Measurements from ENCODE around the gene IL1R2.

The IL1R2 gene

DNA sequence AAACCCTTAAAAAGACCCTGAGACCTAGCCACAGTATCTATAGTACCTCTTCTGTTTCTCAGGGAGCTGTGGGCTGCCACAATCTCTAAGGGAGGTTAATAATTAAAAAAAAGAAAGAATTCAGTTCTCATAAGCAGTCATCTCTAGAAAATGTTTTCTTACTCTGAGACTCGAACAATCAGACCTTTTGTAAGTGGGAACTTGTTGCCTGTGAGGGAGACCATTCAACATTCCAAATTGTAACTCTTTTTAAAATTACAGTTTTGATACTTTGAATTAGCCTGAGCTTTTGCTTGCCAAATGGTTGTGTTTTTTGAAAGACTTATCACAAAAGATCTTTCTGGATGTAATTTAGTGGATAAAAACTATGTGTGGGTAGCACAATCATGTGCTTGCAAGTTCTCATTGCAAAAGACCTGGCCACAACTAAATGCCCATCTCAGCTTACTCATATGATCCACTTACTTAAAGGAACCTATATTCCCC lies 33.3 kb downstream of the IL1R2 start (continued):
- no peak for TF ChIP-seq PBX3 (CRISPR knock-in tag; IDR thresholded peaks at IDR 0.05)
- no peak for TF ChIP-seq ZNF639 (tag by site-specific recombination; IDR thresholded peaks at IDR 0.05)
- TF ChIP-seq, protein P1, sequence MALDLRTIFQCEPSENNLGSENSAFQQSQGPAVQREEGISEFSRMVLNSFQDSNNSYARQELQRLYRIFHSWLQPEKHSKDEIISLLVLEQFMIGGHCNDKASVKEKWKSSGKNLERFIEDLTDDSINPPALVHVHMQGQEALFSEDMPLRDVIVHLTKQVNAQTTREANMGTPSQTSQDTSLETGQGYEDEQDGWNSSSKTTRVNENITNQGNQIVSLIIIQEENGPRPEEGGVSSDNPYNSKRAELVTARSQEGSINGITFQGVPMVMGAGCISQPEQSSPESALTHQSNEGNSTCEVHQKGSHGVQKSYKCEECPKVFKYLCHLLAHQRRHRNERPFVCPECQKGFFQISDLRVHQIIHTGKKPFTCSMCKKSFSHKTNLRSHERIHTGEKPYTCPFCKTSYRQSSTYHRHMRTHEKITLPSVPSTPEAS (tag by site-specific recombination; IDR thresholded peaks at IDR 0.05) = no peak
- TF ChIP-seq ZNF692 (tag by site-specific recombination; IDR thresholded peaks at IDR 0.05) = no peak
- no peak for TF ChIP-seq KLF7 (tag by site-specific recombination; IDR thresholded peaks at IDR 0.05; ENCODE audit: borderline replicate concordance)
- no peak for TF ChIP-seq YY1 (tag by site-specific recombination; IDR thresholded peaks at IDR 0.05)
- no peak for TF ChIP-seq ZNF768 (tag by site-specific recombination; IDR thresholded peaks at IDR 0.05)
- no peak for TF ChIP-seq REPIN1 (tag by site-specific recombination; IDR thresholded peaks at IDR 0.05; ENCODE audit: low read depth)
- TF ChIP-seq ZNF175 (tag by site-specific recombination; IDR thresholded peaks at IDR 0.05) = no peak

DNA sequence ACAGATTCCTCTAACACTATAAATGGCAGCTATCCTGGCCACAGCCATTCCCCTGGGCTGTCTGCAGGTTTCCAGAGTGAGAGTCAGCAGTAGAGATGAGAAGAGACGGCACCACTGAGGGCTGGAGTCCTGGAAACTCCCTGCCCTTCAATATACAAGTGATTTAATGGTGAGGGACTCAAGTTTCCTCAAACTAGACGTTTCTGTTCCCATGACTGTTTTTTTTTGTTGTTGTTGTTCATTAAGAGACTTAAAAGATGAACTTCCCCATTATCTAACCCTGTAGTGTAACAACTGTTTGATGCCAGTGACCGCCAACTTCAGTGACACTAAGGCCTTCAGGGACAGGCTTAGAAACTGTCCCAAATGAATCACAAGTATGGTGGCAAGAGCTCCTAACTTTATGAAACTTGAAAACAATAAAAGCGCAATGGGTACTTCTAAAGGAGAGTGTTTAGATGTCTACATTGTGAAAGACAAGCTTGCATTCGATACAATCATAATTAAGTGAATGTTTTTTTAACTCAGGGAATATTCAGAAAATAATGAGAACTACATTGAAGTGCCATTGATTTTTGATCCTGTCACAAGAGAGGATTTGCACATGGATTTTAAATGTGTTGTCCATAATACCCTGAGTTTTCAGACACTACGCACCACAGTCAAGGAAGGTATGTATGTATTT lies 34.0 kb downstream of the IL1R2 start:
- Histone ChIP-seq H3K4me3 (ENCODE audit: low read depth, low read length) (no peak overlapping the region), H3K27ac (ENCODE audit: extremely low read depth, low read depth, low read length) (no peak overlapping the region), H3K4me1 (ENCODE audit: control insufficient read depth, insufficient read depth, low read length) (no peaks in the 10 kb centered on the region), H3K36me3 (ENCODE audit: control insufficient read depth in 2 of 2, insufficient read depth in 1 of 2, low read length in 2 of 2) (no peaks in the 10 kb centered on the region), H3K9me3 (ENCODE audit: control insufficient read depth, insufficient read depth, low read depth, low read length) (no peaks in the 10 kb centered on the region)
- TF ChIP-seq ZNF473 (tag by site-specific recombination; IDR thresholded peaks at IDR 0.05) (no peak), SP3 (tag by site-specific recombination; IDR thresholded peaks at IDR 0.05) (no peak), ZBTB6 (tag by site-specific recombination; IDR thresholded peaks at IDR 0.05) (no peak), ZNF239 (tag by site-specific recombination; IDR thresholded peaks at IDR 0.05) (no peak), GLI4 (tag by site-specific recombination; IDR thresholded peaks at IDR 0.05) (no peak), ZBTB48 (tag by site-specific recombination; IDR thresholded peaks at IDR 0.05) (no peak), ZNF600 (tag by site-specific recombination; IDR thresholded peaks at IDR 0.05) (no peak), ZNF37A (tag by site-specific recombination; IDR thresholded peaks at IDR 0.05) (no peak)
- CTCF ChIA-PET = interaction anchor here (0.6 to 3.4 kb wide), 4 partner anchors 20 to 488 kb away, joined by 3 to 33 read pairs (median 5); no protein-coding TSS in a partner anchor
- POLR2A ChIA-PET = no interaction called here

Data from HEK293 (cell line).